Endothelial cell (in vitro differentiated cells): ENCODE data around the gene MAP4K5. TPM values are rescaled to one million over a fixed set of nuclear protein-coding genes. Genes with fewer than 3 reads are reported as not detected.

Experiments used
- DNase-seq: peaks from one replicate; pipeline ENCODE4 v3.0.0; 2021; ENCODE audit warnings: low spot score
- H3K27ac Mint-ChIP-seq: one replicate; pipeline ENCODE4 v1.8.0; 2021; ENCODE audit warnings: mixed read lengths, inconsistent platforms; ENCODE audit not compliant: unreplicated experiment
- H3K27me3 Mint-ChIP-seq: one replicate; pipeline ENCODE4 v1.8.0; 2021; ENCODE audit warnings: mild to moderate bottlenecking, moderate library complexity, mixed read lengths, inconsistent platforms; ENCODE audit not compliant: unreplicated experiment
- H3K36me3 Mint-ChIP-seq: one replicate; pipeline ENCODE4 v1.8.0; 2021; ENCODE audit warnings: mild to moderate bottlenecking, low read depth, mixed read lengths, inconsistent platforms; ENCODE audit not compliant: unreplicated experiment
- H3K4me1 Mint-ChIP-seq: one replicate; pipeline ENCODE4 v1.8.0; 2021; ENCODE audit warnings: mild to moderate bottlenecking, mixed read lengths, inconsistent platforms; ENCODE audit not compliant: unreplicated experiment
- H3K4me3 Mint-ChIP-seq: one replicate; pipeline ENCODE4 v1.8.0; 2021; ENCODE audit warnings: mild to moderate bottlenecking, mixed read lengths, inconsistent platforms; ENCODE audit not compliant: unreplicated experiment
- H3K9me3 Mint-ChIP-seq: one replicate; pipeline ENCODE4 v1.8.0; 2021; ENCODE audit warnings: mixed read lengths, inconsistent platforms; ENCODE audit not compliant: unreplicated experiment
- CTCF ChIP-seq: fragments of 200-600 bp; sonication (generic); IDR thresholded peaks from one replicate; pipeline ENCODE4 v1.5.0; 2021; ENCODE audit warnings: antibody characterized with exemption; ENCODE audit not compliant: unreplicated experiment
- total RNA-seq: library from RNA; stranded (reverse); fragmentation: NEBNext Ultra II Directional; extraction: Animal tissue kit (Norgen Biotek cat#: 25700); gene quantifications from one replicate; pipeline ENCODE4 v1.2.1, GENCODE V29; 2021; ENCODE audit not compliant: unreplicated experiment

The MAP4K5 gene
- total RNA-seq, 1 donor from 2014 or later, result 99.3 TPM

- Mint-ChIP-seq H3K9me3 (no peaks in the 10 kb centered on the region), H3K27ac (no peak overlapping the region), H3K27me3 (no peaks in the 10 kb centered on the region), H3K36me3 (peaks cover 21% of the 10 kb centered on the region), H3K4me3 (no peak overlapping the region), H3K4me1 (peaks cover 32% of the 10 kb centered on the region)
- no peak for TF ChIP-seq CTCF
- no peak for DNase-seq
Observed at GRCh38 chr14:50523271-50524041, 8.9 kb downstream of the MAP4K5 start.

GRCh38 chr14:50521912-50522341 lies 10.4 kb downstream of the MAP4K5 start:
- no peak for DNase-seq
- Mint-ChIP-seq H3K36me3 (peaks cover 21% of the 10 kb centered on the region), H3K4me3 (no peak overlapping the region), H3K27ac (no peak overlapping the region), H3K9me3 (no peaks in the 10 kb centered on the region), H3K27me3 (no peaks in the 10 kb centered on the region), H3K4me1 (peaks cover 28% of the 10 kb centered on the region)
- no peak for TF ChIP-seq CTCF

GRCh38 chr14:50520947-50521815 lies 11.2 kb downstream of the MAP4K5 start:
- DNase-seq, result no peak
- Mint-ChIP-seq H3K9me3 (no peaks in the 10 kb centered on the region), H3K27ac (no peak overlapping the region), H3K27me3 (no peaks in the 10 kb centered on the region), H3K4me3 (no peak overlapping the region), H3K4me1 (peaks cover 24% of the 10 kb centered on the region), H3K36me3 (peaks cover 21% of the 10 kb centered on the region)
- no peak for TF ChIP-seq CTCF

GRCh38 chr14:50516091-50516490 lies 16.3 kb downstream of the MAP4K5 start:
- H3K4me3 Mint-ChIP-seq, result no peak overlapping the region
- no peak for TF ChIP-seq CTCF
- H3K9me3 Mint-ChIP-seq, result no peaks in the 10 kb centered on the region
- no peaks in the 10 kb centered on the region for H3K4me1 Mint-ChIP-seq
- no peak overlapping the region for H3K27ac Mint-ChIP-seq
- DNase-seq, result no peak
- peaks cover 3% of the 10 kb centered on the region for H3K36me3 Mint-ChIP-seq
- H3K27me3 Mint-ChIP-seq, result no peaks in the 10 kb centered on the region
